Stimulated activated CD4-positive, alpha-beta T cell treated with anti-CD3 and anti-CD28 coated beads, TNF-alpha, amount 100 ng/mL, for 48 hours (primary cell): ENCODE data around the gene CSRNP3.

ENCODE experiments used
- DNase-seq, 3 donors: peaks; one replicate each; pipeline ENCODE4 v3.0.0-alpha.2; 2020; ENCODE audit warnings: low read depth in 3 of 3

The CSRNP3 gene

DNA sequence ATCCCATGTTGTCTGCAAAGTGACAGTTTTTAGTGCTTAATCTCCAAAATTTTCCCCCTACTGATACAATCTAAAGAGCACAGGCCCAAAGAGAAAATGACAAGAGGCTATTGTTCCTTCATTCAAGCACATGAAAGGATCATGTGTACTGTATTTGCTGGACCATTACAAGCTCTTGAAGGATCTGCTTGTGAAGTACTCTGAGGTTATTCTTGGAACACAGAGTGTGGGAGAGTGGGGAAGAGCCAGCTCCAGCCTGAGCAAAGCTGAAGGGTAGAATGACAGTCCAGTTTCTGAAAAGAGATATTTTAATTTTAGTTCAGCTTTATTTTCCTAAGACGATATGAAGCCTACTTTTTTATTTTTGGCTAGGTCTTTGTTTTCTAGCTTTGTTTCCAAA is 212.3 kb downstream of the CSRNP3 start:
- DNase-seq, result no peak

DNA sequence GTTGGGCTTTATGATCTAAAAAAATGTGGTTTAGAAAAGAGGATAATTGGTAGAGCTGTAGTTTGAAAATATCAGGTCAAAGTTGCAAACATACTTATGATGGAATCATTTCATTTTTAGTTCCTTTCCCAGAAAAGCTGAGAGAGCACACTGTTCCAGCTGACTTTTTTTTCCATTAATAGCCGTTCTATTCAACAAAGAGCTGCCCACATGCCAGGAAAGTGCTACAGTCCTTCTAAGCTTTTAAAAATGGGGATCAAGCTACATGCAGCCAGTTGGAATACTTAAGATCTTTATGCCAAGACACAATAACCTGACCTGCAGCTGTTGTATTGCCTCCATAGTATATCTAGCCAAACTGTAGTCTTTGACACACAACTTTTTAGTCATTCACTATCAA is 213.0 kb downstream of the CSRNP3 start:
- DNase-seq, result no peak

GRCh38 chr2:165686800-165687199 is 217.3 kb downstream of the CSRNP3 start:
- no peak for DNase-seq

DNA sequence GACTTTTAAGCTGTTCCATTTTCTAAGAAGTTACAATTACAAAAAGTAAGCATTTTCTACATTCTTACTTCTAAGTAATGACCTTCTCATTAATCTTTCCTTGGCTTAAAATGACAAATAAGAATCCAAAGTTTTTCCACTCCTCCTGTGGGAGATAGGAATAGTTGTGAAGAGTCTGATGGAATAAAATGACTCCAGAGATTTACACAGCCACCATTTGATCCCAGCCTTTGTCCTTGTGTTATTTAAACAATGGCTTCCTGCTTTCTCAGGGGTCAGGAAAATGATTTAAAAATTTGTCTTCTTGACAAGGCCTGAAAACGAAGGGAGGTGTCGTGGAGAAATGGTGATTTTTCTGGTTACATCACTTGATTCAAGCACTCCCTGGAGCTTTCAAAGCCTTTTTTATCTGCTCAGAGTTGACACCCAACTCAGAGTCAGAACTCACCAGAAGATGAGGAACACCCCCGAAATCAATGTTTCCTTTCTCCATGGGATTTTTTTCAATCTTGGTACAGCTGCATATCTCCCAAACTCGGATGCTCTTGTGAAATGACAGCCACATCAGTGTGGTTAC is 218.0 kb downstream of the CSRNP3 start:
- DNase-seq, result no peak

- no peak for DNase-seq
Measured at GRCh38 chr2:165691615-165692014, 222.1 kb downstream of the CSRNP3 start.

- no peak for DNase-seq
Measured at GRCh38 chr2:165692906-165693305, 223.4 kb downstream of the CSRNP3 start.

GRCh38 chr2:165693838-165694237 is 224.3 kb downstream of the CSRNP3 start:
- no peak for DNase-seq

DNA sequence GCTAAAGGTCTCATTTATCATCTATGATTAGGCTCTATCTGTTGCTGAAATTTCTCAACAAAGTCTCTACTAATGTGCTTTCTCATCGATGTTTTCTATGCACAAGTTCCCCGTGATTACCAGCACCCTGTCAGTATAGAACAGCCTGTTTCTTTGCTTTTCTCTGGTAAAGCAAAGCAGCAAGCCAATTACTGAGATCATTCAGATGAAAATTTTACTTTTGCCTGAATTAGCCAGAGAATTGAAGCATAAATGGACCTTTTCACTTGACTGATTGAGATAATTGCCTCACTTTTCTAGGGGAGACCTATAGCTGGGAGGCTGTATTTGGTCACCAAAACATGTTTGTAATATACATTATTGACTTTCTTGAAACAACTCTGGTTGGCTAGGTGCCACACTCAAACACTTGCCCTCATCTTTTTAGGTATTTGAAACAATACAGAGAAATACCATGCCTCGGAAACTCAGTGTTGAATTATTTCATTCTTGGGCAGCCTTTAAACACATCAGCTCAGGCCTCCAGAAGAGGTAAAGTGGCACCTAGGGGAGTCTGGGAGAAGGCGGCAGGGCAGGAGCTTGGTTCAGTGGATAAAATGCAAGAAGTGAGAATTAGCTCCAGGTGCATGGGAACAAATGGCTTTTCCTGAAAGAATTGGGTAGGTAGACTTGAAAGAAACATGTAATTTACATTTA is 228.4 kb downstream of the CSRNP3 start:
- no peak for DNase-seq

- no peak for DNase-seq
Measured at GRCh38 chr2:165698444-165698884, 229.0 kb downstream of the CSRNP3 start.

GRCh38 chr2:165699946-165700345 is 230.4 kb downstream of the CSRNP3 start:
- no peak for DNase-seq

GRCh38 chr2:165700531-165700930 is 231.0 kb downstream of the CSRNP3 start:
- DNase-seq, result no peak

- DNase-seq, result no peak
Measured at GRCh38 chr2:165701147-165701546, 231.6 kb downstream of the CSRNP3 start.

- no peak for DNase-seq
Measured at GRCh38 chr2:165706960-165707487, 237.5 kb downstream of the CSRNP3 start.

DNA sequence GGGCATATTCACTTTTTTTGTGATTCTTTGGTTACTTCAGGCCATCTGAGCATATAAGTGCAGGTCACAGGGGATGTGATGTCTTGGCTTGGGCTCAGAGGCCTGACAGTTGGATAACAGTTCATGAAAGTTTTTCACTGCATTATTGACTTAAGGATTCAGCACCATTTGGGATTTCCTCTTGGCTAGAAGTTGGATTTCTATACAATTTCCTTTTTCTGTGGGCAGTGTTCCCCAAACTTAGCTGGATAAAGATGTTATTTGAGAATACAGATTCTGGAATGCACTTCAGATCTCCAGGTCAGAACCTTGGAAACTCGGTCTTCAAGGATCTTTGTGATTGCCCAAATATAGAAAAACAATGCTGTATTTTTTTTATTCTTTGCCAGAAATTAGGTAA is 246.6 kb downstream of the CSRNP3 start:
- no peak for DNase-seq

DNA sequence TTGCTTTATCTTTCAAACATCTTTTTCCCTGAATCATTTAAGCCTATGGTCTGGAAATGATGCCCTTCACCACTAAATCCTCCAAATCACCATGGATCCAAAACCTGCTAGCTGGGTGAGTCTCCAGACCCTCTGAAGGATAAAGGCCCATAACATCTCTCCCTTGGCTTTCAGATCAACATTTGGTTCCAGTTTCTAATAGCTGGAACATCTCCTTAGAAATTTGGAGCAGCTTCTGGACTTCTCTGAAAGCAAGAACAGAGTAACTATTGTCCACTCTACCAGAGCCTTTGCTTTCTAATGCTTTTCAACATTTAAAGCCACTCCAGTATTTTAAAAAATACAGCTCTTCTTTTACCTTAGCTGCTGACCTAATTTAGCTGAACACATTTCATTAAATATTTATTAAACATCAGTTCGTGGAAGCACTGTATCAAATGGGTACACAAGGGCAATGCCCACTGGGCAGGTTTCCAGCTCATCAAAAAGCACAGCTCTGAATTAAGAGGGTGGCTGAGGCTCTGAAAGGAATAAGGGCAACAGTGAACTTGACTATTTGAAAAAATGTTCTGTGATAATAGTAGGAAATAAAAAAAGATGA is 249.2 kb downstream of the CSRNP3 start:
- DNase-seq, result no peak

DNA sequence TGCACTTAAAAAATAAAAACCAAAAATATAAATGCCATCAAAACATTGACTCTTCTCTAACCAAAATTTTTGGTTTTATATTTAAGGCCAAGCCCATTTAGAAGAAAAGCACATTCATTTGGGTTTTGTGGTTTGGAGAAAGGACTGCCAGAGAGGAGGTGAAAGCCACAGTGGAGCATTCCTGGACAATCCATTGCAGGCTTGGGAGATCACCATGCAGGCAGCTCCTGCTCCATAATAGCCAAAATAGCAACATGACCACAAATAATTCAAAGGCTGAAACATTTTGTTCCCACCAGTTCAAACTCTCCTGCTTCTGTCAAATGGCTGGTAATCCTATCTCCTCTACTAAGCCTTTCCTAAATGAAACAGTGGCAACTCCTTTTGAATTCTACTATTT is 251.0 kb downstream of the CSRNP3 start:
- no peak for DNase-seq

GRCh38 chr2:165725421-165725820 is 255.9 kb downstream of the CSRNP3 start:
- no peak for DNase-seq
